GM12878 (cell line): Measurements from ENCODE around the gene IMMP2L.

Experiments used
- CHD2 ChIP-seq: IDR thresholded peaks from 2 replicates; pipeline ENCODE4 v1.6.1; 2011; ENCODE audit warnings: low read depth, low read length, improper control_type of control experiment, borderline replicate concordance
- CREB1 ChIP-seq: IDR thresholded peaks from 2 replicates; pipeline ENCODE4 v1.6.1; 2012; ENCODE audit warnings: low read depth, mild to moderate bottlenecking, inconsistent platforms
- CTCF ChIP-seq, 3 experiments: IDR thresholded peaks in 2 of 3; conservative IDR thresholded peaks in 1 of 3; 2 replicates each; pipeline ENCODE4 v1.5.1; 2011; ENCODE audit warnings: low read depth in 3 of 3, low read length in 3 of 3, mild to moderate bottlenecking in 3 of 3, control low read depth in 2 of 3, moderate library complexity in 2 of 3, inconsistent platforms in 1 of 3, mixed read lengths in 1 of 3; ENCODE audit not compliant: control insufficient read depth in 2 of 3, insufficient read depth in 1 of 3; ENCODE audit errors: extremely low read depth in 1 of 3
- EP300 ChIP-seq, 2 experiments: fragments of 150-350 bp in 1 of 2; IDR thresholded peaks; 2 replicates each; pipeline ENCODE4 v1.6.1; 2011 to 2012; ENCODE audit warnings: low read depth in 2 of 2, low read length in 2 of 2, borderline replicate concordance in 1 of 2, improper control_type of control experiment in 1 of 2, inconsistent platforms in 1 of 2; ENCODE audit not compliant: control insufficient read depth in 1 of 2
- EZH2 ChIP-seq: IDR thresholded peaks from 2 replicates; pipeline ENCODE4 v1.6.1; 2012; ENCODE audit warnings: low read depth, mild to moderate bottlenecking, control low read depth, inconsistent platforms, low read length, borderline replicate concordance; ENCODE audit not compliant: control insufficient read depth
- JUND ChIP-seq: IDR thresholded peaks from 2 replicates; pipeline ENCODE4 v1.6.1; 2012; ENCODE audit warnings: low read depth, mild to moderate bottlenecking, low read length, improper control_type of control experiment, moderate library complexity
- MAX ChIP-seq: IDR thresholded peaks from 2 replicates; pipeline ENCODE4 v1.6.1; 2012; ENCODE audit warnings: low read depth, low read length, improper control_type of control experiment
- POLR2A ChIP-seq: IDR thresholded peaks from 2 replicates; pipeline ENCODE4 v1.6.1; 2011; ENCODE audit warnings: low read depth, mild to moderate bottlenecking, low read length
- TAF1 ChIP-seq: IDR thresholded peaks from 2 replicates; pipeline ENCODE4 v1.6.1; 2011; ENCODE audit warnings: mild to moderate bottlenecking, low read depth, low read length, borderline replicate concordance
- USF2 ChIP-seq: IDR thresholded peaks from 2 replicates; pipeline ENCODE4 v1.6.1; 2011; ENCODE audit warnings: low read depth, low read length, improper control_type of control experiment, borderline replicate concordance
- ZBTB40 ChIP-seq: fragments of 450-650 bp; IDR thresholded peaks from 2 replicates; pipeline ENCODE4 v1.6.1; 2016; ENCODE audit warnings: mild to moderate bottlenecking, moderate library complexity, borderline replicate concordance

- TF ChIP-seq CTCF (IDR thresholded peaks at IDR 0.05 in 2 of 3, conservative IDR thresholded peaks at IDR 0.05 in 1 of 3; ENCODE audit: control insufficient read depth in 2 of 3, extremely low read depth in 1 of 3, insufficient read depth in 1 of 3, low read depth in 3 of 3, low read length in 3 of 3) = no peak
- TF ChIP-seq USF2 = no peak
- TF ChIP-seq CREB1 = no peak
- TF ChIP-seq EZH2 = no peak
- TF ChIP-seq ZBTB40 = no peak
- TF ChIP-seq EP300 (IDR thresholded peaks at IDR 0.05; ENCODE audit: borderline replicate concordance in 1 of 2, control insufficient read depth in 1 of 2, low read depth in 2 of 2, low read length in 2 of 2) = no peak
- no peak for TF ChIP-seq JUND
- no peak for TF ChIP-seq TAF1
- TF ChIP-seq MAX = no peak
- no peak for TF ChIP-seq POLR2A
- TF ChIP-seq CHD2 = no peak
These were observed 915.5 kb downstream of the IMMP2L start for GRCh38 chr7:110646804-110647203.
